ENCODE measurements around the gene ABITRAM. TPM values are rescaled to one million over a fixed set of nuclear protein-coding genes. Genes with fewer than 3 reads are reported as not detected.
"Not testable (repeated sequence)": the region's sequence is repeated elsewhere in the genome, so short reads cannot be mapped to it uniquely, and the experiment has no call there.

ABITRAM gene
- polyA plus RNA-seq: 22.7 TPM
- long read RNA-seq, donor 1, transcript FAM206A-201 (6 exons, 2,134 nt): major isoform, 7 of 18 reads
- long read RNA-seq, donor 1, partial matches to known transcripts: 11 of 18 reads
- long read RNA-seq, donor 1, other reads (novel, unspliced or antisense): 0 of 18 reads
- long read RNA-seq, donor 2, transcript FAM206A-201 (6 exons, 2,134 nt): major isoform, 8 of 126 reads
- long read RNA-seq, donor 2, partial matches to known transcripts: 79 of 126 reads
- long read RNA-seq, donor 2, other reads (novel, unspliced or antisense): 38 of 126 reads
- long read RNA-seq, donor 3: 0 reads
- long read RNA-seq, donor 4, partial matches to known transcripts: 0 of 4 reads
- long read RNA-seq, donor 4, other reads (novel, unspliced or antisense): 0 of 4 reads
- long read RNA-seq, donor 5, partial matches to known transcripts: 12 of 17 reads
- long read RNA-seq, donor 5, other reads (novel, unspliced or antisense): 0 of 17 reads
- long read RNA-seq, donor 6, transcript FAM206A-201 (6 exons, 2,134 nt): major isoform, 7 of 44 reads
- long read RNA-seq, donor 6, partial matches to known transcripts: 37 of 44 reads
- long read RNA-seq, donor 6, other reads (novel, unspliced or antisense): 0 of 44 reads
- long read RNA-seq, donor 7, transcript FAM206A-201 (6 exons, 2,134 nt): major isoform, 5 of 28 reads
- long read RNA-seq, donor 7, partial matches to known transcripts: 13 of 28 reads
- long read RNA-seq, donor 7, other reads (novel, unspliced or antisense): 10 of 28 reads
- long read RNA-seq, donor 8, transcript FAM206A-201 (6 exons, 2,134 nt): major isoform, 6 of 48 reads
- long read RNA-seq, donor 8, partial matches to known transcripts: 41 of 48 reads
- long read RNA-seq, donor 8, other reads (novel, unspliced or antisense): 0 of 48 reads
- long read RNA-seq, donor 9, transcript FAM206A-201 (6 exons, 2,134 nt): major isoform, 8 of 28 reads
- long read RNA-seq, donor 9, partial matches to known transcripts: 14 of 28 reads
- long read RNA-seq, donor 9, other reads (novel, unspliced or antisense): 5 of 28 reads
- long read RNA-seq, donor 10, transcript FAM206A-201 (6 exons, 2,134 nt): major isoform, 9 of 9 reads
- long read RNA-seq, donor 10, partial matches to known transcripts: 0 of 9 reads
- long read RNA-seq, donor 10, other reads (novel, unspliced or antisense): 0 of 9 reads
- long read RNA-seq, donor 11, partial matches to known transcripts: 19 of 32 reads
- long read RNA-seq, donor 11, other reads (novel, unspliced or antisense): 10 of 32 reads

- peaks cover 13% of the 10 kb centered on the region for H3K36me3 ChIP-seq (ENCODE audit: control insufficient read depth, insufficient read depth, low read length)
- 0% methylated on average over 3 of the region's 47 CpGs for WGBS (ENCODE audit: insufficient coverage, low lambda C conversion rate)
These were observed at the start of gene ABITRAM for GRCh38 chr9:108934323-108934893. TSS of gene ABITRAM (plus strand) at chr9:108934400. CDS start at chr9:108934487, 87 bp downstream.

GRCh38 chr9:108884701-108885100 lies 49.5 kb upstream of the ABITRAM start:
- peaks cover 26% of the 10 kb centered on the region for H3K36me3 ChIP-seq (ENCODE audit: control insufficient read depth, insufficient read depth, low read length)
- no peaks in the 10 kb centered on the region for H3K27me3 ChIP-seq (ENCODE audit: control insufficient read depth, insufficient read depth, low read length)
- H3K4me1 ChIP-seq (ENCODE audit: control insufficient read depth, insufficient read depth, low read length): peaks cover 15% of the 10 kb centered on the region
- 95% methylated on average over 2 of the region's 3 CpGs for whole genome bisulfite sequencing (ENCODE audit: insufficient coverage, low lambda C conversion rate)
- H3K9me3 ChIP-seq (ENCODE audit: control insufficient read depth, low read depth, low read length): no peaks in the 10 kb centered on the region
- no peak overlapping the region for H3K4me3 ChIP-seq (ENCODE audit: low read length)
- H3K27ac ChIP-seq (ENCODE audit: low read length): no peak overlapping the region
- no peak for DNase-seq

More at GRCh38 chr9:108934323-108934893, at the start of gene ABITRAM:
- Histone ChIP-seq H3K4me3 (ENCODE audit: low read length) (peak within 1 kb of the TSS; percentile 95), H3K9me3 (ENCODE audit: control insufficient read depth, low read depth, low read length) (no peaks in the 10 kb centered on the region), H3K27me3 (ENCODE audit: control insufficient read depth, insufficient read depth, low read length) (no peaks in the 10 kb centered on the region), H3K4me1 (ENCODE audit: control insufficient read depth, insufficient read depth, low read length) (peaks cover 8% of the 10 kb centered on the region), H3K27ac (ENCODE audit: low read length) (peak within 1 kb of the TSS; percentile 98)
- peak; percentile 90 to 91 for DNase-seq

- Histone ChIP-seq H3K27ac (ENCODE audit: low read length) (peak overlapping the region; percentile 91), H3K4me1 (ENCODE audit: control insufficient read depth, insufficient read depth, low read length) (peaks cover 15% of the 10 kb centered on the region), H3K36me3 (ENCODE audit: control insufficient read depth, insufficient read depth, low read length) (peaks cover 22% of the 10 kb centered on the region), H3K9me3 (ENCODE audit: control insufficient read depth, low read depth, low read length) (no peaks in the 10 kb centered on the region), H3K27me3 (ENCODE audit: control insufficient read depth, insufficient read depth, low read length) (no peaks in the 10 kb centered on the region), H3K4me3 (ENCODE audit: low read length) (no peak overlapping the region)
- no CpG with 5 or more reads among the region's 1 CpG for WGBS (ENCODE audit: insufficient coverage, low lambda C conversion rate)
- DNase-seq: peak; percentile 96 to 98
These were observed 48.4 kb upstream of the ABITRAM start for GRCh38 chr9:108885643-108886348.

GRCh38 chr9:108886594-108887271 lies 47.5 kb upstream of the ABITRAM start:
- peak overlapping the region; percentile 91 for H3K27ac ChIP-seq (ENCODE audit: low read length)

GRCh38 chr9:108889649-108890067 lies 44.5 kb upstream of the ABITRAM start:
- WGBS (ENCODE audit: insufficient coverage, low lambda C conversion rate): 100% methylated on average over 1 of the region's 4 CpGs
- Histone ChIP-seq H3K4me1 (ENCODE audit: control insufficient read depth, insufficient read depth, low read length) (peaks cover 14% of the 10 kb centered on the region), H3K4me3 (ENCODE audit: low read length) (no peak overlapping the region), H3K27ac (ENCODE audit: low read length) (no peak overlapping the region), H3K9me3 (ENCODE audit: control insufficient read depth, low read depth, low read length) (no peaks in the 10 kb centered on the region), H3K36me3 (ENCODE audit: control insufficient read depth, insufficient read depth, low read length) (peaks cover 46% of the 10 kb centered on the region), H3K27me3 (ENCODE audit: control insufficient read depth, insufficient read depth, low read length) (no peaks in the 10 kb centered on the region)
- DNase-seq: no peak

More at GRCh38 chr9:108886594-108887271, 47.5 kb upstream of the ABITRAM start:
- H3K27me3 ChIP-seq (ENCODE audit: control insufficient read depth, insufficient read depth, low read length); H3K9me3 ChIP-seq (ENCODE audit: control insufficient read depth, low read depth, low read length); H3K4me3 ChIP-seq (ENCODE audit: low read length): not testable (repeated sequence)
- Histone ChIP-seq H3K36me3 (ENCODE audit: control insufficient read depth, insufficient read depth, low read length) (peaks cover 27% of the 10 kb centered on the region), H3K4me1 (ENCODE audit: control insufficient read depth, insufficient read depth, low read length) (peaks cover 15% of the 10 kb centered on the region)
- DNase-seq: peak in 1 of 2 donors; percentile 27
- WGBS (ENCODE audit: insufficient coverage, low lambda C conversion rate): no CpG with 5 or more reads among the region's 3 CpGs

- no CpG with 5 or more reads among the region's 4 CpGs for WGBS (ENCODE audit: insufficient coverage, low lambda C conversion rate)
- Histone ChIP-seq H3K4me1 (ENCODE audit: control insufficient read depth, insufficient read depth, low read length) (no peaks in the 10 kb centered on the region), H3K36me3 (ENCODE audit: control insufficient read depth, insufficient read depth, low read length) (peaks cover 74% of the 10 kb centered on the region), H3K4me3 (ENCODE audit: low read length) (no peak overlapping the region), H3K27ac (ENCODE audit: low read length) (no peak overlapping the region), H3K9me3 (ENCODE audit: control insufficient read depth, low read depth, low read length) (no peaks in the 10 kb centered on the region), H3K27me3 (ENCODE audit: control insufficient read depth, insufficient read depth, low read length) (no peaks in the 10 kb centered on the region)
- DNase-seq: no peak
These were observed 39.8 kb upstream of the ABITRAM start for GRCh38 chr9:108894225-108894997.

GRCh38 chr9:108897324-108898096 lies 36.7 kb upstream of the ABITRAM start:
- WGBS (ENCODE audit: insufficient coverage, low lambda C conversion rate): 100% methylated on average over 1 of the region's 2 CpGs
- DNase-seq: no peak
- H3K4me3 ChIP-seq (ENCODE audit: low read length): no peak overlapping the region
- no peaks in the 10 kb centered on the region for H3K27me3 ChIP-seq (ENCODE audit: control insufficient read depth, insufficient read depth, low read length)
- H3K27ac ChIP-seq (ENCODE audit: low read length): no peak overlapping the region
- H3K36me3 ChIP-seq (ENCODE audit: control insufficient read depth, insufficient read depth, low read length): peaks cover 73% of the 10 kb centered on the region
- H3K4me1 ChIP-seq (ENCODE audit: control insufficient read depth, insufficient read depth, low read length): no peaks in the 10 kb centered on the region
- H3K9me3 ChIP-seq (ENCODE audit: control insufficient read depth, low read depth, low read length): no peaks in the 10 kb centered on the region

GRCh38 chr9:108899023-108899695 lies 35.0 kb upstream of the ABITRAM start:
- 100% methylated on average over 2 of the region's 8 CpGs for WGBS (ENCODE audit: insufficient coverage, low lambda C conversion rate)
- DNase-seq; H3K27me3 ChIP-seq (ENCODE audit: control insufficient read depth, insufficient read depth, low read length); H3K9me3 ChIP-seq (ENCODE audit: control insufficient read depth, low read depth, low read length); H3K27ac ChIP-seq (ENCODE audit: low read length); H3K4me1 ChIP-seq (ENCODE audit: control insufficient read depth, insufficient read depth, low read length); H3K4me3 ChIP-seq (ENCODE audit: low read length): not testable (repeated sequence)
- peaks cover 71% of the 10 kb centered on the region for H3K36me3 ChIP-seq (ENCODE audit: control insufficient read depth, insufficient read depth, low read length)

All from large intestine (tissue), 12 donors.